ENCODE measurements around the gene HTR4. TPM values are rescaled to one million over a fixed set of nuclear protein-coding genes. Genes with fewer than 3 reads are reported as not detected.

Gene HTR4
- total RNA-seq, 2 donors from 2014 or later: not detected

GRCh38 chr5:148639081-148639480 lies 15.2 kb downstream of the HTR4 start:
- 93 to 100% methylated on average over 2 of the region's 2 CpGs for WGBS, 2 experiments (ENCODE audit: insufficient coverage in 1 of 2, insufficient read length in 1 of 2)
- H3K36me3 ChIP-seq (ENCODE audit: control insufficient read depth, insufficient read depth, low read length): no peaks in the 10 kb centered on the region
- Mint-ChIP-seq H3K36me3 (ENCODE audit: low read depth) (no peaks in the 10 kb centered on the region), H3K9me3 (no peaks in the 10 kb centered on the region), H3K4me3 (no peak overlapping the region), H3K27ac (no peak overlapping the region), H3K27me3 (ENCODE audit: insufficient read depth) (peaks cover 3% of the 10 kb centered on the region), H3K4me1 (peaks cover 7% of the 10 kb centered on the region)
- H3K27ac ChIP-seq (ENCODE audit: low read depth, low read length): no peak overlapping the region
- peaks cover 10% of the 10 kb centered on the region for H3K4me1 ChIP-seq (ENCODE audit: control insufficient read depth, insufficient read depth, low read length)
- no peaks in the 10 kb centered on the region for H3K27me3 ChIP-seq (ENCODE audit: control insufficient read depth, insufficient read depth, low read length, poor library complexity, severe bottlenecking)
- DNase-seq: no peak
- H3K9me3 ChIP-seq (ENCODE audit: control insufficient read depth, low read length): no peaks in the 10 kb centered on the region
- no peak overlapping the region for H3K4me3 ChIP-seq (ENCODE audit: low read length)
- no peak for TF ChIP-seq CTCF (conservative IDR thresholded peaks at IDR 0.05)
- no peak overlapping the region for H3K9ac ChIP-seq (ENCODE audit: extremely low read depth, low read length, poor library complexity, severe bottlenecking)

GRCh38 chr5:148636353-148636752 lies 18.0 kb downstream of the HTR4 start:
- no peaks in the 10 kb centered on the region for H3K36me3 ChIP-seq (ENCODE audit: control insufficient read depth, insufficient read depth, low read length)
- Mint-ChIP-seq H3K9me3 (no peaks in the 10 kb centered on the region), H3K27ac (no peak overlapping the region), H3K27me3 (ENCODE audit: insufficient read depth) (no peaks in the 10 kb centered on the region), H3K4me3 (no peak overlapping the region), H3K36me3 (ENCODE audit: low read depth) (no peaks in the 10 kb centered on the region), H3K4me1 (peaks cover 14% of the 10 kb centered on the region)
- TF ChIP-seq CTCF (conservative IDR thresholded peaks at IDR 0.05): no peak
- no peak for DNase-seq
- no peak overlapping the region for H3K4me3 ChIP-seq (ENCODE audit: low read length)
- no peak overlapping the region for H3K27ac ChIP-seq (ENCODE audit: low read depth, low read length)
- peaks cover 12% of the 10 kb centered on the region for H3K4me1 ChIP-seq (ENCODE audit: control insufficient read depth, insufficient read depth, low read length)
- WGBS, 2 experiments (ENCODE audit: insufficient coverage in 1 of 2, insufficient read length in 1 of 2): 90% methylated on average over 3 of the region's 3 CpGs; no CpG with 5 or more reads in 1 of the 2 experiments
- H3K9me3 ChIP-seq (ENCODE audit: control insufficient read depth, low read length): no peaks in the 10 kb centered on the region
- no peak overlapping the region for H3K9ac ChIP-seq (ENCODE audit: extremely low read depth, low read length, poor library complexity, severe bottlenecking)
- H3K27me3 ChIP-seq (ENCODE audit: control insufficient read depth, insufficient read depth, low read length, poor library complexity, severe bottlenecking): no peaks in the 10 kb centered on the region

GRCh38 chr5:148635321-148636083 lies 18.8 kb downstream of the HTR4 start:
- Histone ChIP-seq H3K27ac (ENCODE audit: low read depth, low read length) (no peak overlapping the region), H3K9me3 (ENCODE audit: control insufficient read depth, low read length) (no peaks in the 10 kb centered on the region), H3K36me3 (ENCODE audit: control insufficient read depth, insufficient read depth, low read length) (no peaks in the 10 kb centered on the region), H3K4me1 (ENCODE audit: control insufficient read depth, insufficient read depth, low read length) (peaks cover 8% of the 10 kb centered on the region), H3K9ac (ENCODE audit: extremely low read depth, low read length, poor library complexity, severe bottlenecking) (no peak overlapping the region), H3K4me3 (ENCODE audit: low read length) (no peak overlapping the region), H3K27me3 (ENCODE audit: control insufficient read depth, insufficient read depth, low read length, poor library complexity, severe bottlenecking) (no peaks in the 10 kb centered on the region)
- DNase-seq: no peak
- Mint-ChIP-seq H3K27me3 (ENCODE audit: insufficient read depth) (no peaks in the 10 kb centered on the region), H3K36me3 (ENCODE audit: low read depth) (no peaks in the 10 kb centered on the region), H3K4me1 (peaks cover 11% of the 10 kb centered on the region), H3K27ac (no peak overlapping the region), H3K9me3 (no peaks in the 10 kb centered on the region), H3K4me3 (no peak overlapping the region)
- no peak for TF ChIP-seq CTCF (conservative IDR thresholded peaks at IDR 0.05)
- 100% methylated on average over 1 of the region's 1 CpG; no CpG with 5 or more reads in 1 of the 2 experiments for WGBS, 2 experiments (ENCODE audit: insufficient coverage in 1 of 2, insufficient read length in 1 of 2)

Data from endodermal cell (in vitro differentiated cells).